ENCODE data around the gene UBE2Z. TPM values are rescaled to one million over a fixed set of nuclear protein-coding genes. Genes with fewer than 3 reads are reported as not detected.
A peak's percentile ranks its signal among the peaks of the same experiment; 100 is the strongest.

Gene UBE2Z
- total RNA-seq, 1 experiment from 2014 or later, result 65.1 TPM

- POLR2A ChIA-PET, result no interaction called here
- H3K27ac Mint-ChIP-seq, result no peak overlapping the region
- no peaks in the 10 kb centered on the region for H3K27me3 Mint-ChIP-seq (ENCODE audit: low read depth)
- no peak overlapping the region for H3K4me3 Mint-ChIP-seq
- no peak for ATAC-seq
- peaks cover 11% of the 10 kb centered on the region for H3K4me1 Mint-ChIP-seq
- H3K9me3 Mint-ChIP-seq, result 0 out of 2 replicates have a peak, but pooled peaks cover under 1% of the 10 kb centered on the region
- H3K36me3 Mint-ChIP-seq, result no peaks in the 10 kb centered on the region
- CTCF ChIA-PET, result interaction anchor here (0.6 to 1.8 kb wide), 7 partner anchors 8 to 730 kb away, joined by 3 to 10 read pairs (median 4); no protein-coding TSS in a partner anchor
- DNase-seq (ENCODE audit: low spot score), result no peak
- TF ChIP-seq FOXP4 (CRISPR knock-in tag; IDR thresholded peaks at IDR 0.05) (no peak), SOX15 (CRISPR knock-in tag; IDR thresholded peaks at IDR 0.05) (no peak), SMAD4 (CRISPR knock-in tag; IDR thresholded peaks at IDR 0.05) (no peak), TEAD1 (CRISPR knock-in tag; IDR thresholded peaks at IDR 0.05) (no peak), ZNF512 (CRISPR knock-in tag; IDR thresholded peaks at IDR 0.05; ENCODE audit: borderline replicate concordance) (no peak), GTF2I (CRISPR knock-in tag; conservative IDR thresholded peaks at IDR 0.05) (no peak), FOXK1 (CRISPR knock-in tag; IDR thresholded peaks at IDR 0.05) (no peak)
Observed at GRCh38 chr17:48952904-48953303, 44.7 kb downstream of the UBE2Z start.

- CTCF ChIA-PET, result interaction anchor here (1.0 to 1.8 kb wide), 13 partner anchors 10 to 154 kb away, joined by 3 to 35 read pairs (median 8); partner anchors contain the start of genes IGF2BP1 and SNF8
- peak overlapping the region; percentile 49; the same call in 1 of the 2 replicates for H3K27ac Mint-ChIP-seq
- H3K27me3 Mint-ChIP-seq (ENCODE audit: low read depth), result no peaks in the 10 kb centered on the region
- peak; percentile 68 for DNase-seq (ENCODE audit: low spot score)
- H3K36me3 Mint-ChIP-seq, result no peaks in the 10 kb centered on the region
- peaks cover 11% of the 10 kb centered on the region for H3K4me1 Mint-ChIP-seq
- H3K4me3 Mint-ChIP-seq, result no peak overlapping the region
- peak; percentile 93 for ATAC-seq
- H3K9me3 Mint-ChIP-seq, result no peaks in the 10 kb centered on the region
- POLR2A ChIA-PET, result interaction anchor here (1.0 kb wide), 2 partner anchors 9 to 36 kb away, joined by 3 read pairs; partner anchors contain the start of gene SNF8
- TF ChIP-seq EMX1 (CRISPR knock-in tag; IDR thresholded peaks at IDR 0.05), result no peak
Observed at GRCh38 chr17:48954300-48954755, 46.1 kb downstream of the UBE2Z start.

- Mint-ChIP-seq H3K27ac (no peak overlapping the region), H3K9me3 (no peaks in the 10 kb centered on the region), H3K4me1 (peaks cover 29% of the 10 kb centered on the region), H3K27me3 (ENCODE audit: low read depth) (no peaks in the 10 kb centered on the region), H3K36me3 (no peaks in the 10 kb centered on the region), H3K4me3 (peak overlapping the region; percentile 53)
- POLR2A ChIA-PET, result interaction anchor here (0.6 to 2.9 kb wide), 9 partner anchors 11 to 147 kb away, joined by 3 to 17 read pairs (median 4); partner anchors contain the start of genes ATP5MC1 and IGF2BP1
- CTCF ChIA-PET, result interaction anchor here (0.8 to 4.3 kb wide), 12 partner anchors 8 to 256 kb away, joined by 3 to 47 read pairs (median 6); no protein-coding TSS in a partner anchor
- no peak for TF ChIP-seq KAT7 (CRISPR knock-in tag; IDR thresholded peaks at IDR 0.05; ENCODE audit: borderline replicate concordance)
- peak; percentile 8; the same call in 1 of the 2 replicates for TF ChIP-seq MAX (CRISPR knock-in tag; IDR thresholded peaks at IDR 0.05)
- DNase-seq (ENCODE audit: low spot score) (peak; percentile 38), ATAC-seq (peak; percentile 63)
Observed at GRCh38 chr17:48960834-48961515, 52.8 kb downstream of the UBE2Z start.

- ATAC-seq, result peak; percentile 90
- Mint-ChIP-seq H3K36me3 (no peaks in the 10 kb centered on the region), H3K27ac (no peak overlapping the region), H3K27me3 (ENCODE audit: low read depth) (no peaks in the 10 kb centered on the region; the same call in 1 of the 2 replicates), H3K4me1 (peaks cover 29% of the 10 kb centered on the region), H3K9me3 (no peaks in the 10 kb centered on the region), H3K4me3 (peak overlapping the region; percentile 53)
- ChIA-PET CTCF (interaction anchor here (0.5 to 4.3 kb wide), 9 partner anchors 9 to 93 kb away, joined by 3 to 47 read pairs (median 6); partner anchors contain the start of gene UBE2Z), POLR2A (interaction anchor here (0.6 to 2.9 kb wide), 7 partner anchors 32 to 148 kb away, joined by 4 to 17 read pairs (median 4); partner anchors contain the start of genes ATP5MC1 and IGF2BP1)
- TF ChIP-seq ATF1 (CRISPR knock-in tag; IDR thresholded peaks at IDR 0.05) (no peak), ZNF121 (CRISPR knock-in tag; IDR thresholded peaks at IDR 0.05) (peak; percentile 98)
- DNase-seq (ENCODE audit: low spot score), result peak; percentile 45
Observed at GRCh38 chr17:48961516-48962233, 53.5 kb downstream of the UBE2Z start.

Data from WTC11 (cell line).